Activated naive CD4-positive, alpha-beta T cell (primary cell): ENCODE measurements around the gene CNTNAP5.

ENCODE experiments used
- DNase-seq, 4 experiments: peaks; one replicate each; lab custom pipeline; 2025; lab: John Stamatoyannopoulos, UW

The CNTNAP5 gene

GRCh38 chr2:124888431-124888830 is 863.3 kb downstream of the CNTNAP5 start:
- DNase-seq, result no peak

DNA sequence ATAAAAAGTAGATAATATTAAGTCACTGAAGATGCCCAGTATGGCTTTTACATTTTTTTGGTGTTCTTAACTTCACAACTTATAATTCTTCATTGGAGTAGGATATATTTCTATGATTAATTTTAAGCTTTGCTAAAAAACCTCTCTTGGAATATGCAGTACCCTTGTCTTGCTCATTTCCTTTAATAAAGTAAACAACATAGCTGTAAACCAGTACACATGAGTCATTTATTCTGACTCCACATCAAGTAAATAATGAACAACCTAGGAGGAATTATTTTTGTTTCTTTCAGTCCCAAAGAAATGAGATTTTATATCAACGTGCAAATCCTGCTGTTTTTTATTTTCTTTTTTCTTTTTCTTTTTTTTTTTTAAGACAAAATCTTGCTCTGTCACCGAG is 869.1 kb downstream of the CNTNAP5 start:
- DNase-seq, result no peak

GRCh38 chr2:124898827-124899226 is 873.7 kb downstream of the CNTNAP5 start:
- no peak for DNase-seq

- DNase-seq, result no peak
These were observed 883.3 kb downstream of the CNTNAP5 start for GRCh38 chr2:124908411-124908810.

DNA sequence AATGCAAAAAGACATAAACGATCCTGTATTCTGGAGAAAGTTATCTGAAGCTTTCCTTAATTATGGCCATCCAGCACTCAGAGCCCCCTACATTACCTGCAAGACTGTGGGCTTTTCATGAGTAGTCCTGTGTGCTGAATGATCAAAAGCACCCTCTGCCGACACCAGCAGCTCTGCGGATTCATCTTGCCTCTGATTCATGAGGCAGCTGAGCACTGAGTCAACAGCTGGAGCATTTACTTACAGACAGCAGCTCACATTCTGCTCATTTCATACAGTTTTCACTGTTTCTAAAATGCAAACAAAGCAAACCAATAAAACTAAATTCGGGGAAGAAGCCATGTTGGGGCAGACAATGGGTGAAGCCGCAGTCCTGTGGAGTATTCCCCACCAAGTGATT is 886.5 kb downstream of the CNTNAP5 start:
- no peak for DNase-seq

DNA sequence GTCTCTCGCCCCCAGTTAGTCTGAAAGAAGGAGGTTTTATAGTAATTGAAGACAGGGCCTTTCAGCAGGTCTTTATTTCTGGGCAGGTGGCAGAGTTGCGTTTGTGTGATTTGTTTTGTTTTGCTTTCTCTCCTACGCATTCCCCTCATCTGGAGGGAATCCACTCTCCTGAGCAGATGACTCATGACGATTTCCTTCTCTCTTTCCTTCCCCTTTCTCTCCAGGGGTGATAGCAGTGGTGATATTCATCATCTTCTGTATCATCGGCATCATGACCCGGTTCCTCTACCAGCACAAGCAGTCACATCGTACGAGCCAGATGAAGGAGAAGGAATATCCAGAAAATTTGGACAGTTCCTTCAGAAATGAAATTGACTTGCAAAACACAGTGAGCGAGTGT is 888.8 kb downstream of the CNTNAP5 start:
- DNase-seq, result no peak

DNA sequence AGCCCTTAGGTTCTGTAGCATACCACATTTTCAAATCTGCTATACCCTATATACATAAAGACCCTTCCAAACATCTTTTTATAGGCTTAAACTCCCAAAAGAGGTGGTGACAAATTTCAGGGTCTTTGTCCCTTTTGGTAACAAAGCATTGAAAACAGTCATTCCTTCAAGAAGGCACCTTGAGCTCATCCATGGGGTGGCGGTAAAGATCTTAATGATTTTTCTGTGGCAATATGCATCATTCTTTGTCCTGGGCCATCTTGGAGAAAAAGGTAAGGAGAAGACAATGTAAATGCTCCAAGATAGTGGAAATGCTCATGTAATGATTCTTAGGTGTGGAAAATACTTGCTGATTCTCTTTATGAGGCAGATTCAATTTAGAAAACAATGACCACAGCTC is 890.5 kb downstream of the CNTNAP5 start:
- no peak for DNase-seq

GRCh38 chr2:124919296-124919695 is 894.2 kb downstream of the CNTNAP5 start:
- no peak for DNase-seq

- no peak for DNase-seq
These were observed 895.4 kb downstream of the CNTNAP5 start for GRCh38 chr2:124920448-124920847.

DNA sequence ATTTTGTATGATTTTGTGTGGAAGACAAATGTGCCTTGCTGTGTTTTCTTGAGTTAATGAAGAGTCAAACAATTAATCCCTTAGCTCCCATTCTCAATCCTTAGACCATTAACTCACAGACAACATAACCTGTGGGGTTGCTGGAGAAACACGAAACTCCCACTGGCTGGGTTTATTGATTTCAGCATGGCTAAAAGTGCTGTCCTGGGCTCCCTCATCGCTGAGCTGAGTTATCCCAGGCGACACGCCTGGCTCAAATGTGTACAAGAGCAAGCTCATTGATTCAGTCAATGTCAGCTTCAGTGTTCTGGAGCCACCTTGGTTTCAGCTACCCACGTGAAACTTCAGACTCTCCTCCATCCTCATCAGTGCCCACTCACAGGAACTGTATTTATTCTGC is 896.1 kb downstream of the CNTNAP5 start:
- DNase-seq, result no peak

- no peak for DNase-seq
These were observed 898.0 kb downstream of the CNTNAP5 start for GRCh38 chr2:124923097-124923496.

DNA sequence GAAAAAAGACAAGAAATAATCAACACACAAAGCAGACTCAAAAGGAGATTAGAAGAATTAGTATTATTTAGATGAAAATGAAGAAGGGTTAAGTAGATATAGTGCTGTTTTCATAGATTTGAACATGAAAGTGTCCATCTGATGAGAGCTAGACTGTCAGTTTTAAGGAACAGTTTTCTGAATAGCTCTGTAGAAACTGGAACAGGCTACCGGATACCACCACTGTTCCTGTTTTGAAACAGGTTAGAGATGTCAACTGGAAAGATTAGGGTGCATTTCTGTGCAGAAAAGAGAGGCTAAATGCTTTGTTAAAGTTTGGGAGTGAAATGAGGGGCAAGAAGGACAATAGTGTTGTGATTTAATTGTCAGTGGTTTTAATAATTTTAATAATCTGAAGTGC is 908.8 kb downstream of the CNTNAP5 start:
- DNase-seq, result no peak

DNA sequence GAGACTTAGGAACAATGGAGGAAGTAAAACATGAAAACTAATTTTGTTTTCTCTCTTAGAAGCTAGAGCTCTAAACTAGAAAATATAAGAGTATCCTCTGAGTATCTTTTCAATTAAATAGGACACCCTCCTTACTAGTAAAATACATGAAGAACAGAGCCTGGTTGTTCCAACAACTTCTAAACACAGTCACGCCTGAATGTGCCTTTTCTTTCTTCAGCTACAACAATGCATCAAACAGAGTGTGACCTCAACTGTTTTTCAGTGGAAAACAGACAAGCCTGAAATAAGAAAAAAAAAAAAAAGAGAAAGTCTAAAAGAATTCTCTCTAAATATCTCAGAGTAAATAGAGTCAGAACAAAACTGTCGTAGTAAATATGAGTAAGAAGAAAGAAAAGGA is 928.8 kb downstream of the CNTNAP5 start:
- no peak for DNase-seq

DNA sequence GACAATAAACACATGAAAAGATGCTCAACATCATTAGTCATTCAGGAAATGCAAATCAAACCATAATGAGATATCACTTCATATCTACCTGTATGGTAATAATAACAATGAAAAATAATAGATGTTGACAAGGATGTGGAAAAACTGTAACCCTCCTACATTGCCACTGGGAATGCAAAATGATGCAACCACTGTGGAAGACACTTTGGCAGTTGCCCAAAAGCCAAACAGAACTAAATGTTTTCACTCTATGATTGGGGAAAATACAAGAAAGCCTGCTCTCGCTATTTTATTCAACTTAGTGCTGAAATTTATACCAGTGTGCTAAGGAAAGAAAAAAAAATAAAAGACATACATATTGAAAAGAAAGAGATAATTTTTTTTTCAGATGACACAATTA is 934.5 kb downstream of the CNTNAP5 start:
- DNase-seq, result no peak

DNA sequence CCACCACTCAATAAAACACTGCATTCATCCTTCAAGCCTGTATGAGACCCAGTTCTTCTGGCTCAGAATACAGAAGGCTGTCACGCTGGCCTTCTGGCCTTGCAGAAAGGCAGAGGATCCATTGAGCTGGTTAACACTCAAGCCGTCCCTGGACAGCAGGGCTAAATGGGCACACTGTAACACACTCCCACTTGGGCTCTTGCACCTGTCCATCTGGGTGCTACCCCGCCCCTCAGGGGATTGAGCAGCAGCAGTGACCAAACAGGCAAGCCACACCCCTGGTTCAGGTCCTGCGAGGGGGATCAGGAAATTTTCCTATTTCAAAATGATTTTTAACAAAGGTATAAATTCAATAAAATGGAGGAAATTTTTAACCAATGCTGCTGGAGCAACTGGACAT is 936.0 kb downstream of the CNTNAP5 start:
- DNase-seq, result no peak
